Measurements from ENCODE around the gene PIK3R6. TPM values are rescaled to one million over a fixed set of nuclear protein-coding genes. Genes with fewer than 3 reads are reported as not detected.

The PIK3R6 gene
- total RNA-seq, 4 donors from 2014 or later, result 0.22 to 2.5 (median 0.35) TPM

DNA sequence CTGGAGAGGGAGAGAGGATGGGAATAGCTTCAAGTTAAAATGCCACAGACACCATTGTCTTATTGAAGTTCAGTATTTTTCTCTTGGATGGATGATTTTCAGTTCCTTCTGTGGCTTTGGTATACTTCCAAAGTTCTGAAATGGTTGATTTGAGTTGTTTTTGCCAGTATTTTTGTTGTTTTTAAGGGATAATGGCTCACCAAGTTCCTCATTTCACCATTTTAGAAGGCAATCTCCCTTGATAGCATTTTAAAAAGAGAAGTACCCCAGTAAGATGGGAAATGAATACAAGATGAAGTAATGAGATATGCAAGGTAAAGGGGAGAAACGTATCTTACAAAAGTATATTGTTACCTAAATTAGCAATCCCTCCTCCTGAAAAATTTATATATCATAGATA, 90.6 kb downstream of the PIK3R6 start:
- intact Hi-C loops (cut with DNase I), result no loop called here
- H3K27me3 ChIP-seq, result peaks cover 0 to 25% (median 0%) of the 10 kb centered on the region in 4 donors
- no peak overlapping the region for H3K4me3 ChIP-seq
- DNase-seq, result no peak
- no peaks in the 10 kb centered on the region for H3K4me1 ChIP-seq
- no peaks in the 10 kb centered on the region for H3K9me3 ChIP-seq
- H3K27ac ChIP-seq, result no peak overlapping the region
- TF ChIP-seq, protein P1, sequence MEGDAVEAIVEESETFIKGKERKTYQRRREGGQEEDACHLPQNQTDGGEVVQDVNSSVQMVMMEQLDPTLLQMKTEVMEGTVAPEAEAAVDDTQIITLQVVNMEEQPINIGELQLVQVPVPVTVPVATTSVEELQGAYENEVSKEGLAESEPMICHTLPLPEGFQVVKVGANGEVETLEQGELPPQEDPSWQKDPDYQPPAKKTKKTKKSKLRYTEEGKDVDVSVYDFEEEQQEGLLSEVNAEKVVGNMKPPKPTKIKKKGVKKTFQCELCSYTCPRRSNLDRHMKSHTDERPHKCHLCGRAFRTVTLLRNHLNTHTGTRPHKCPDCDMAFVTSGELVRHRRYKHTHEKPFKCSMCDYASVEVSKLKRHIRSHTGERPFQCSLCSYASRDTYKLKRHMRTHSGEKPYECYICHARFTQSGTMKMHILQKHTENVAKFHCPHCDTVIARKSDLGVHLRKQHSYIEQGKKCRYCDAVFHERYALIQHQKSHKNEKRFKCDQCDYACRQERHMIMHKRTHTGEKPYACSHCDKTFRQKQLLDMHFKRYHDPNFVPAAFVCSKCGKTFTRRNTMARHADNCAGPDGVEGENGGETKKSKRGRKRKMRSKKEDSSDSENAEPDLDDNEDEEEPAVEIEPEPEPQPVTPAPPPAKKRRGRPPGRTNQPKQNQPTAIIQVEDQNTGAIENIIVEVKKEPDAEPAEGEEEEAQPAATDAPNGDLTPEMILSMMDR (IDR thresholded peaks at IDR 0.05), result no peak
- TF ChIP-seq POLR2A (IDR thresholded peaks at IDR 0.05), result no peak
- no peaks in the 10 kb centered on the region for H3K36me3 ChIP-seq
- WGBS, 2 donors, result 70 to 75% methylated on average over 1 of the region's 1 CpG

DNA sequence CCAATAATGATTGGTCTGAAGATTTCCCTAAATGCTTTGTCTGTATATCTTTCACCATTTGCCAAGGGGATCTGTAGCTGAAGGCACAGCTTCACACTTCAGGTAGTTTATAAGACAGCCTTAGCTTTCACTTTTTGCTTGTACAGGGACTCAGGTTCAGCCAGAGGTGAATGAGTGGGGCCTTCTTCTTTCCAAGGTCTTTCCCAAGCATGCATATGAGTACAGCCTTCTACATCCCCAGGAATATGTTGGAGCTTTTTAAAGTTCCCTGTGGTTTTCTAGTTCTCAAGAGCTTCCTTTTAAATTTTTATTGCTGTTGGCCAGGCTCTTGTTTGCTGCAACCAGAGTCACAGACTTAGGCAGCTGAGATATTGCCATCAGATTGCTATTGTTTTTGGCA, 91.2 kb downstream of the PIK3R6 start:
- TF ChIP-seq, protein P1 (IDR thresholded peaks at IDR 0.05), result no peak
- TF ChIP-seq POLR2A (IDR thresholded peaks at IDR 0.05), result no peak
- Histone ChIP-seq H3K9me3 (no peaks in the 10 kb centered on the region), H3K4me3 (no peak overlapping the region), H3K4me1 (no peaks in the 10 kb centered on the region), H3K27me3 (peaks cover 0 to 28% (median 0%) of the 10 kb centered on the region in 4 donors), H3K27ac (no peak overlapping the region), H3K36me3 (no peaks in the 10 kb centered on the region)
- intact Hi-C loops (cut with DNase I), result no loop called here
- no peak for DNase-seq

DNA sequence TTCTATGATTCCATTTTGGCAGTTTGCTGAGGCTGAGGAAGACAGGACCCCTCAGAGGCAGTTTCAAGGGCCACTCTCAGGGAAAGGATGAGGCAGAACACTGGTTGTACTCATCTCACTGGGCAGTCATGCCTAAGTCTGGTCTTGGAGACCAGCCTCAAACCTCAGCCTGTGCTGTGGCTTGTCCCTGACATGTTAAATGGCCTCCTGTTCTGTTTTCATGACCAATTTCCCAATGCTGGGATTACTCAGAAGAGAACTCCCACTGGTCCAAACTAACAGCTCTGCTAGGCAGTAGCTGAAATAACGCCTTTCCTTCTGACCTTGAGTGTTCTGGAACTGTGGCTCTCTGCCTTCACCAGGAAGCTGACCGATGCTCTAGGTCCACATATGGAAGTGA, 100.7 kb downstream of the PIK3R6 start:
- H3K4me3 ChIP-seq, result no peak overlapping the region
- no peaks in the 10 kb centered on the region for H3K9me3 ChIP-seq
- H3K4me1 ChIP-seq, result no peaks in the 10 kb centered on the region
- no peaks in the 10 kb centered on the region for H3K36me3 ChIP-seq
- intact Hi-C loops (cut with DNase I), result no loop called here
- WGBS, 2 donors, result 77 to 86% methylated on average over 2 of the region's 2 CpGs
- DNase-seq, result no peak
- TF ChIP-seq POLR2A (IDR thresholded peaks at IDR 0.05), result no peak
- TF ChIP-seq, protein P1 (IDR thresholded peaks at IDR 0.05), result no peak
- H3K27ac ChIP-seq, result no peak overlapping the region
- peaks cover 0 to 14% (median 0%) of the 10 kb centered on the region in 4 donors for H3K27me3 ChIP-seq

DNA sequence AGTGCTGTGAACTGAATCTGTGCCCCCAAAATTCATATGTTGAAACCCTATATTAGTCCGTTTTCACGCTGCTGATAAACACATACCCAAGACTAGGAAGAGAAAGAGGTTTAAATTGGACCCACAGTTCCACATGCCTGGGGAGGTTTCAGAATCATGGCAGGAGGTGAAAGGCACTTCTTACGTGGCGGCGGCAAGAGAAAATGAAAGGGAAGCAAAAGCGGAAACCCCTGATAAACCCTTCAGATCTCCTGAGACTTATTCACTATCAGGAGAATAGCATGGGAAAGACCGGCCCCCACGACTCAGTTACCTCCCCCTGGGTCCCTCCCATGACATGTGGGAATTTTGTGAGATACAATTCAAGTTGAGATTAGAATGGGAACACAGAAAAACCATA, 105.5 kb downstream of the PIK3R6 start:
- no peak for TF ChIP-seq POLR2A (IDR thresholded peaks at IDR 0.05)
- TF ChIP-seq, protein P1 (IDR thresholded peaks at IDR 0.05), result no peak
- Histone ChIP-seq H3K4me1 (no peaks in the 10 kb centered on the region), H3K27ac (no peak overlapping the region), H3K4me3 (no peak overlapping the region), H3K9me3 (no peaks in the 10 kb centered on the region), H3K27me3 (peaks cover 0 to 5% (median 0%) of the 10 kb centered on the region in 4 donors), H3K36me3 (no peaks in the 10 kb centered on the region)
- WGBS, 2 donors, result 84 to 86% methylated on average over 6 to 8 of the region's 8 CpGs
- intact Hi-C loops (cut with DNase I), result no loop called here
- no peak for DNase-seq

DNA sequence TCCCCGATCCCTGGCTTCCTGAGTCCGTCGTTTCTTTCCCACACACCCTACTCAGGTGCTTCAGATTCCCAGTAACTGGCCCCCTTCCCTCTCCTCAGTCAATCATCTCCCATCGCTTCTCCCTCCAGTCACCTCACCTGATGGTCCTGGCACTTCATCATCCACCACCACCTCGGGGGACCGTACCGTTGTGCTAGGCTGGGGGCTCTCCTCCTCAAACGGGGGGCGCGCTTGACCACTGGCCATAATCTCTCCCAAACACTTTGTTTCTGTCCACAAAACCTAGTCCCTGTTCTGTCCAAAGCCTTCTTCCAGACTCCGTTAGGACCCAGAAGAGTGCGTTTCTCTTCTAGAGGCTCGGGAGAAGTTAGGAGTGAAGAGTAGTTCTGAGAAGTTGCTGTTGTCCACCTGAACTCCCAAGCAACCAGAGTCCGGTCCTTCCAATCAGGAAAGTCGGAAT, 109.3 kb downstream of the PIK3R6 start, which contains the start of gene SPDYE4:
SPDYE4 (minus strand) TSS at position 410 of the 460 bp plus-strand sequence; CDS start at position 246, 164 bp downstream.
- H3K36me3 ChIP-seq, result no peaks in the 10 kb centered on the region
- H3K27me3 ChIP-seq, result peaks cover 0 to 5% (median 0%) of the 10 kb centered on the region in 4 donors
- intact Hi-C loops (cut with DNase I), result no loop called here
- H3K9me3 ChIP-seq, result no peaks in the 10 kb centered on the region
- TF ChIP-seq POLR2A (IDR thresholded peaks at IDR 0.05), result no peak
- TF ChIP-seq, protein P1 (IDR thresholded peaks at IDR 0.05), result no peak
- H3K4me3 ChIP-seq, result no peak within 1 kb of the TSS
- WGBS, 2 donors, result 81 to 88% methylated on average over 9 to 15 of the region's 15 CpGs
- no peak within 1 kb of the TSS for H3K27ac ChIP-seq
- no peaks in the 10 kb centered on the region for H3K4me1 ChIP-seq
- DNase-seq, result no peak

All from esophagus squamous epithelium (tissue), 5 donors.